CD4-positive, alpha-beta T cell treated with Interleukin-17A for 4 hours (primary cell): ENCODE data around the gene C16orf92.
A peak's percentile ranks its signal among the peaks of the same experiment; 100 is the strongest.
"Not testable (repeated sequence)": the region's sequence is repeated elsewhere in the genome, so short reads cannot be mapped to it uniquely, and the experiment has no call there.

Experiments used
- DNase-seq: peaks from one replicate; pipeline ENCODE4 v3.0.0-alpha.2; 2020; ENCODE audit warnings: mixed read lengths

The C16orf92 gene

DNA sequence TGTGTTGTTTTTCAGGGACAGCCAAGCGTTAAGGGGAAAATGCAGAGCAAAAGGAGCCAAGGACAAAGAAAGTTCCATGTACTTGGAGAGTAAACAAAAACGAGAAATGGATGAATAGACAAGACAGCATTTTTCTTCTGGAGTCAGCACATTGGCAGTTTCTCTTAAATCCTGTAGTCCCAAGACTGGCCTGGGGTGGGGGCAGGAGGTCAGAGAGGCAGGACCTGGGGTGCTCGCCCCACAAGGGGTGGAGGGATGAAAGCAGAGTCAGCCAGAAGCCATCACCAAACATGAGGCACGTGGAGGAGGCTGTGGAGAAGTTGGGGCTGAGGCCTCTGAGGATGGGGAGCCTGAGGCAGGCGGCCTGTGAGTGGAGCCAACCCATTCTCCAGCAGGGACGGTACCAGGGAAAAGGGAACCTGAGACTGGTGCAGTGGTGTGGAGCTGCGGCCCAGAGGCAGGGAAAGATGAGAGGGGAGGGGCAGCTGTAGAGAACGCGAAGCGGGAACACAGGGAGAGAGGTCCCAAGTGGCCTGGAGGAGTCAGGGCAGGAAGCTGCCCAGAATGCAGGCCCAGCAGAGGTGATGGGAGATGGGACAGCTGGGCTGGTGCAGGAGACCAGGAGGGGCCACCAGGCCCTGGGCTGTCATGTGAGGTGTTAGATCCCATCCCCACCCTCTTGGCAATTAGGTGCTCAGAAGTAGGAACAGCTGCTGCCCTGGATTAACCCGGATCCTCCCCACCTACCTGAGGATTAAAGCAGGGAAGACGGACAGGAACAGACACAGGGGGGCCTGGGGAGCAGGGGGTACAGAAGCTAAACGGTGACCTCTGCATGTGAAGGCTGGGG lies 4.8 kb downstream of the C16orf92 start:
- no peak for DNase-seq

DNA sequence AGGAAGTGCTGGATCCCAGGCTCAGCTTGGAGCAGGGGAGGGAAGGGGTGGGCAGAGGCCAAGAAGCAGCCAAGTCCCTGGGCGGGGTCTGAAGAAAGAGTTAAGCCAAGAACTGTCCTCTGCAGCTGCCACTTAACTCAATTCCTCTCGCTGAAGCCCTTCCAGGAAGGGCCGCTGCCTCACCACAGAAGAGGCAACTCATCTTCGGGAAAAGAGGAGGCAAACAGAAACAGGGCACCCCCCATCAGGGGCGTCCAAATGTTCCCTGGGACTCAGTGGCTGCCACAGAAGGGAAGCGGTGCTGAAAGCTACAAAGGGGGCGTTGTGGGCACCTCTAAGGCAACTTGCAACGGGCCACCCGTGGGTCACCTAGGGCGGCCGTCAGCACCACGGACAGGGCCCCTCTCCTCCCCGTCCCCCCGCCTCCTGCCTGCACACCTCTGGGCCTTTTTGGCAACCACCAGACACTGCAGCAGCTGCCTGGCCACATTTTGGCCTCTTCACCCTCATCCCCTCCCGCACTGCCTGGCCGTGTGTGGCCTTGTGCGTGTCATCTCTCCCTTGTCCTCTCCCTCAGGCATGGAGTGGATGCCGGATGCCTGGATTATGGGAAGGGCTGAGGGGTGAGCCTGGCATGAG lies 5.6 kb downstream of the C16orf92 start:
- peak; percentile 28 for DNase-seq

DNA sequence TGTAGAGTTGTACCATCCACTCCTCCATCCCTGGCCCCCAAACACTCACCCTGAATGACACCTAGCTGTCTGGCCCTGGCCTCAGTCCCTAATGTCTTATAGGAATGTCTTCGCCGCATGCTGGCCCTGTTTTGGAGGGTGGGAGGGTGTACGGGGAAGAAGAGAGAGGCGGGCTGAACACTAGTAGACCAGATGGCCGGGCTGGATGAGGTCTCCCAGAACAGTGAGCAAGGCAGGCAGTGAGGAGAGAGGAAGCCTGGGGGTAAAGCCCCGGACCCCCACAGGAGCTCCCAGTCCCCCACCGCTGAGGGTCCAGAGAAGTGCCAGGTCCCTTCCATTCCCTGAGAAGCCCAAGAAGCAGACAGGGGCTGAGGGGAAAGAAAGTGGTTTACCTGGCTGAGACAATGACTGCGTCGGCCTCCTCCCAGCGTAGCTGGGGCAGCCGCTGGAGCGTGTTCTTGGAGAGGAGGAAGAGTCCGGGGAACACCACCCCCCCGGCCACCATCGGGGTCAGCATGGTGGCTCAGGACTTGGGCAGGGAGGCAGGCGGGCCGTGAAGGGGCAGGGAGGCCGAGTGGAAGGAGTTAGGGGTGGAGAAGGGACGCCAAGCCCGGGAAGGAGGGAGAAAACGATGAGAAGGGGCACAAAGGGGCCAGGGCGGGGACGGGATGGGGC lies 7.2 kb downstream of the C16orf92 start:
- DNase-seq = no peak

DNA sequence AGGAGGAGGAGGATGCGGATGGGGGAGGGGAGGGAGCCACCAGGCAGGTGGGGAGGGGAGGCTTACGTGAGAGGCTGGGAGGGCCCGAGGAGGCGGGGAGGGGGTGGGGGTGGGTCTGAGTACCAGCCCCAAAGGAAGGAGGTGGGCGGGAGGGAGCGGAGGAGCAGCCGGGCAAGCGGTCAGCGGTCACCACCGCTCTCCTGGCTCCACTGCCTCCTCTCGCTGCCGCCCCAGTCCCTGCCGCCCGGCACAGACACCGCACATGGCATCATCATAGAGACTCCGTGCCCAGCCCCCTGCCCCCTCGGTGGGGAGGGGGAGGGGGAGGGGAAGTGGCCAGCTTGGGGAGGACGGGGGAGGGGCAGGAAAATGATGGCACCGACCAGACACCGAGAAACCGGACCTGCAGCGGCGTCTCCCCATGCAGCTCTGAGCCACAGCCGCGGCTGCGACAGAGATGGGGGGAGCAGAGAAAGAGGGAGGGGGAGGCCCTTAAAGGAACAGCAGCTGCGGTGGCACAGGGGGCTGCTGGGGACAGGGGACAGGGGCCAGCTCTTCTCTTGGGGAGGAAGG lies 7.9 kb downstream of the C16orf92 start, which contains the start of gene TLCD3B:
Gene TLCD3B (minus strand): TSS at position 431 of the 573 bp plus-strand sequence. CDS start 744 bp downstream, outside the sequence.
- peak; percentile 34 for DNase-seq

DNA sequence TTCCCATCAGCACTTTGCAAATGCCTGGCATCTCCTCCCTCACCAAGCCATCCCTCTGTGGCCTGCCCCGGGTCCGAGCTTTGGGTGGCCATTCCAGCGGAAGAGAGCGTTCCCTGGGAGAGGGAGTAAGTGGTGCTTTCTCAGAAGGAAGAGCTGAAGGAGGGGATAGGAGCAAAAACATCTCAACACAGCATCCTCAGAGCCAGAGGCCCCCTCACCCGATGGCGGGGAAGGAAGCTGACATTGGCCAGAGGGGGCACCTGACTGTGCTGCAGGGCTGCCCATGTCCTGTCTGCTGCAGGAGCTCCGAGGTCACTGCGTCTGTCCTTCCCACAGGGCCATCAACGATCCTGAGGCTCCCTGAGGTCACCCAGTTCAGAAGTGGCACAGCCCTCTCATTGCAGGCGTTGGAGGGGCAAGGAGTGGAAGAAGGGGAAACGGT lies 8.5 kb downstream of the C16orf92 start:
- no peak for DNase-seq

DNA sequence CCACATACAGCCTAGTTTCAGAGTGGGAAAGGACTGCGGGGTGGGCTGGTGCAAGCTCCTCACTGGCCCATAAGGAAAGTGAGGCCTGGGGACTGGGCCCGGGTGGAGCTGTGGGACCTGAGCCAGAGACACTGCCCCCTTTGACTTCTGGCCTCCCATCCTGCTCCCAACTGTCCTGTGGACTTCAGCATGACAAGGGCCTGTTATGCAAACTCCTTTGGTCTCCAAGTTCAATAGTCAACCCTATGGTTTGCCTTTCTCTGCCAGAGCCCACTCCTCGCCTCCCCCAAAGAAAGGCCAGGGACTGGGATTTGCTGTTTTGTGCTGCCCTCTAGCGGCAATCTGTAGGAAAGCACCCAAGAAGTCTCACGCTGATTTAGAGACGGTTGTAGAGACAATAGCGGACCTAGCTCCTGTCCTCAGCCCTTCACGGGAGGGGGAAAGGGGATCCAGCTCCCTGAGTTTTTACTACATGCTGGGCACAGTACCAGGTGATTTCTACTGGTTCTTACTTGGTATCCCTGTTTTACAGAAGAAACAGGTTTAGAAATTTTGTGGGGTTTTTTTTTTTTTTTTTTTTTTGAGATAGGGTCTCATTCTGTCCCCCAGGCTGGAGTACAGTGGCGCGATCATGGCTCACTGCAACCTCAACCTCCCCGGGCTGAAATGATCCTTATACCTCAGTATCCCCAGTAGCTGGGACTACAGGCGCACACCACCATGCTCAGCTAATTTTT lies 9.3 kb downstream of the C16orf92 start:
- peak; percentile 68 for DNase-seq

DNA sequence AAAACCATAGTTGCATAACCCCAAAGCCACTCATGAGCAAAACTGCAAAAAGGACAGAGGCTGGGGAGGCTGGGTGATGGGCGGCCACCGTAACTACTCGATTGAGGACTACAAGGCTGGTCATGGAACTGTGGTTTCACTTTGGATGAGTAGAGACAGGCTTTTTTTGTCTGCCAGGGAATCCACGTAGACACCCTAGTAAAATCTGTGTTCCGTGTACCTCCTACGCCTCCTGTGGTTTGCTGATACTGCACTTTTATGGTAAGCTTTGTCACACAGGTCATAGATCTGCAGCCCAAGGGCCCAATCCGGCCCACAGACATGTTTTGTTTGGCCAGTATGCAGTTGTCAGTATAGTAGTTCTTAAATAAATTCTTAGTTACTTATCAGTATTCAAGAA lies 10.3 kb downstream of the C16orf92 start:
- no peak for DNase-seq

DNA sequence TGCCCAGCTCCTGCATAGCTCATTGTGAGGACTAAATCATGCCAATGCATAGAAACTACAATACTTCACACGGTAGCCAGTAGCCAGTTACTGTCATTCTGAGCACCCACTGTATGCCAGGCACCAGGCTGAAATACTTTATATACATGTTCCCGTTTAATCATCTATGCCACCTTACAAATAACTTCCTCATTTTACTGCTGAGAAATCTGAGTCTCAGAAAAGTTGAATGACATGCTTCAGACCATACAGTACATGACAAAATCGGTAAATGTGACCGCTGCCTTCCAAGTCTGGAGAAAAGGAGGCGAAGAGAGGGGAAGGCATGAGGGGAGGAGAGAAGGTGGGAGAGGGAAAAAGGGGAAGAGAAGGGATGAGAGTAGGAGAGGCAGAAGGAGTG lies 17.2 kb downstream of the C16orf92 start:
- DNase-seq = no peak

DNA sequence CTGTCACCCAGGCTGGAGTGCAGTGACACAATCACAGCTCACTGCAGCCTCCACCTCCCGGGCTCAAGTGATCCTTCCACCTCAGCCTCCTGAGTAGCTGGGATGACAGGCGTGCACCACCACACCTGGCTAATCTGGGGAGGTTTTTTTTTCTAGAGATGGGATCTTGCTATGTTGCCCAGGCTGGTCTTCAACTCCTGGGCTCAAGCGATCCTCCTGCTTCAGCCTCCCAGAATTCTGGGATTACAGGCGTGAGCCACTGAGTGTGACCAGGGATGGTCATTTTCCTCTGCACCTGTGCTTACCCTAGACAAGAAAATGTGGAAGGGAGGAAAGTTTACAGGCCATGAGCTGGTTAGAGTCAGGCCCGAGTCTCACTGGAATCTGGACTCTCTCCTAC lies 17.7 kb downstream of the C16orf92 start:
- DNase-seq = not testable (repeated sequence)

DNA sequence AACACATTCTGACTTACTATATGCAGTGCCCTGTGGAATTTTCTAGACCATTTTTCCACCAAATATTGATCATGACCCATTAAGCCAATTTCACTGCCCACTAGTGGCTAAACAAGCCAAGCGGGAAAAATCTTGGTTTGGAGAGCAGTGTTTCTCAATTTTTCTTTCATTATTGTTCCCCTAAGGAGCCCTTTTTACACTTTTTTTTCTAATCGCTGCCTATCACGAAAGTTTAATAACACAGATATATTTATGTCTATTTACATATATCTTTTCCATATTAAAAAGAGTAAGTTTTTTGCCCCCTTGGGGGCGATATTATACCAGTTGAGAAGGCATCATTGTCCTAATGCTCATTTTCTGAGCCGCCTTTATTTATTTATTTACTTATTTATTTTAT lies 18.8 kb downstream of the C16orf92 start:
- DNase-seq = peak; percentile 37

DNA sequence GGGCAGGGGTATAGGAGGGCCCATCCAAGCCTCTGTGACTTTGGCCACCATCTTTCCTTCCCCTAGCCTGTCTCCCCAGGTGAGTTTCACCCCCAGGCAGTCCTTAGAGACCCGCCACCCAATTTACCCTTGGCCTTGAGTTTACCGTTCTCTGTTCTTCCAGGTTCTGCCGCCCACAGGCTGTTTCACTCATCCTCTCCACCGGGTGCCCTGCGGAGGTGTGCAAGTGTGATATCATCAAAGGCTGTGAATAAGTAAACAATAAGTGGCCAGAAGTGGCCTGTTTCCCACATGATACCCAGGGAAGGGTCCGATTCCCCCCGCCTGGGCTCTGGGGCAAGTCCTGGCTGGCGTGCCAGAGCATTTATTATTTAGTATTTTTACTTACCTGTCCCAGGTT lies 23.2 kb downstream of the C16orf92 start:
- DNase-seq = no peak

DNA sequence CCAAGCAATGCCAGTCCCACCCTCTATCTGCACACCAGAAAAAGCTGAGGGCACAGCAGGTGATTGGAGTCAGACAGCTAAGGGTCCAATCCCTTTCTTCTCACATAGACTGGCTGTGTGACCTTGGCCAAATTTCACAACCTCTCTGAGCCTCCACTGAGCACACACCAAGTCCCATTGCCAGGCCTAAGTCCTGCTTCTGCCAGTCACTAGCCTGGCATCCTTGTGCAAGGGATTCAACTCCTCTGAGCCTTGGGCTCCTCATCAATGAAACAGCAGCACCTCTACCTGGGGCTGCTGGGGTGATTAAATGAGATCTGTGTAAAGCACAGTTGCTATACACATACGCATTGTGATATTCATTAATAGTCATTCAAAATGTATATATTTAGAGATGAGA lies 23.6 kb downstream of the C16orf92 start:
- no peak for DNase-seq

DNA sequence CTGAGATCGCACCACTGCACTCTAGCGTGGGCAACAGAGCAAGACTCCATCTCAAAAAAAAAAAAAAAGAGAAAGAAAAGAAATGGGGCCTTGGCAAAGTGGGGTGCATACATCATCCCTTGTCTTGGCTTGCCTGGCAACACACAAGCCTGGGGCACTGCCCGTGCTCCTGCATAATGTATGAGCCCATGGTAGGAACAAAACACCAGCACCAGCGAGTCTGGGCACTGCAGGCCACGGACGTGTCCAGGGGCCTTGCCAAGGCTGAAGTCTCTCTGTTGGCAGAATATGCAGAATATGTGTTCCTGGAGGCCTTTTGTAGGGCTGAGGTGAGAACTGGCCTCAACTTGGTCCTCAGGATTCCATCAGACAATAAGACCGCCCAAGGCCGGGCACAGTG lies 26.9 kb downstream of the C16orf92 start:
- no peak for DNase-seq

DNA sequence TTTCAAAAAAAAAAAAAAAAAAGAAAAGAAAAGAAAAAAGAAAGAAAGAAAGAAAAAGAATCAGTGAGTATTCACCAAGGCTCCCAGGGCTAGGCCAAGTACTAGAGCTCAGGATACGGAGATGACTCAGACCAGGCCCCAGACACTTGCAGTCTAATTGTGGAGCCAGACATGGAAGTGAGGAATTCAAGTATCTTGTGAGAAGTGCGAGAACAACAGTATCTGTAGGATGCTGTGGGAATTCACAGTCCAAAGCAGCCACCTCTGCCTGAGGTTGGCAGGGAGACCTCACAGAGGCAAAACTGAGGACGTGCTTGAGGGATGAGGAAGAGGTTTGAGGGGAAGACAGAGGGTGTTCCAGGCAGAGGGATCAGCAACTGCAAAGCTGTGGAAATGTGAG lies 28.5 kb downstream of the C16orf92 start:
- no peak for DNase-seq

DNA sequence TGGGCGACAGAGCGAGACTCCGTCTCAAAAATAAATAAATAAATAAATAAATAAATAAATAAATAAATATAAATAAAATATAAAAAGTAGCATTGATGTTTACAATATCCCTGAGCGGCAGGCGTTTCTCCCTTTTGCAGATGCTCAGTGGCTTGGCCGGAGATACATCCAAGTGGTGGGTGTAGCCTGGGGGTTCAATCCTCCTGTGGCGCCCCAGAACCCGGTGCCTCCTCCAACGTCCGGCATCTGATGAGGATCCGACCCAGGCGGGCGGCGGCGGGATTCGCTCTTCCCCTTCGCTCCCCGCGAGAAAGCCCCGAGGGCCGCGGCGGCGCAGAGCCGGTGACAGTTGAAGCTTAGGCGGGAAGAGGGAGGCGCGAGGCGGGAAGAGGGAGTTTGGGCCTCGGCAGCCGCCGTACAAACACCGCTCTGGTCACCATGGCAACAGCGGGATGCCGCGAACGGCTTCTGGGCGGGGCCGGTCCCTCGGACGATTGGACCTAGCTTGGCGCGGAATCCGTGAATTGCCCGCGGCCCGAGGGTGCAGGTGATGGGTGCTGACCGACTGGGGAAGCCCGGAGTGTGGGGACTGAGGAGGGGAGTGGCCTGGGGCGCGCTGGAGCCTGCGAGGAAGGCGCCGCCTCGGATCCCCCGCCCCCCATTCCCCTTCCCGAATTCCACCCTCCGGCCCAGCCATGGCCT lies 29.8 kb downstream of the C16orf92 start:
- DNase-seq = peak; percentile 92

DNA sequence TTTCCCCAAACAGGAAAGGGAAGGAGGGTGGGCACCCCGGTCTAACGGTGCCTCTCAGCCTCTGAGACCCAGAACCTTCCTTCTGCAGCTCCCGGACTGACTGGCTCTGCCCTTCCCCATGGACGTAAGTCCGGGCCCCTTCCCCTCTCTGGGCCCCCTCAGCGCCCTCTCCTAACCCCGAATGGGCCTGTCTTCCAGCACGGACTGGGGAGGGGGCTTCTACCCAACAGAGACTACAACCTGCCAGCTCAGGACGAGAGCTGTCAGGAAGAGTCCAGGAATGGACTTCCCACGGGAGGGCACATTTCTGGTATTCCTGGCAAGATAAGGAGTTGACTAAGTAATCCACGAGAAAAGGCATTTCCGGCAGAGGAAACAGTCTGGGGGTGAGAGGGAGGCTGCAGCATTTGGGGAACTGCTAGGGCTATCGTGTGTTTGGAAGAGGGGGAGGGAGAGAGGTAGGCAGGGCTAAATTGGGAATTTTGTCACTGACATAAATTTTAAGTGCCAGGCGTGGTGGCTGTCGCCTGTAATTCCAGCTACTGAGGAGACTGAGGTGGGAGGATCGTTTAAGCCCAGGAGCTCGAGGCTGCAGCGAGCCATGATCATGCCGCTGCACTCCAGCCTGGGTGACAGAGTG lies 30.5 kb downstream of the C16orf92 start:
- no peak for DNase-seq

DNA sequence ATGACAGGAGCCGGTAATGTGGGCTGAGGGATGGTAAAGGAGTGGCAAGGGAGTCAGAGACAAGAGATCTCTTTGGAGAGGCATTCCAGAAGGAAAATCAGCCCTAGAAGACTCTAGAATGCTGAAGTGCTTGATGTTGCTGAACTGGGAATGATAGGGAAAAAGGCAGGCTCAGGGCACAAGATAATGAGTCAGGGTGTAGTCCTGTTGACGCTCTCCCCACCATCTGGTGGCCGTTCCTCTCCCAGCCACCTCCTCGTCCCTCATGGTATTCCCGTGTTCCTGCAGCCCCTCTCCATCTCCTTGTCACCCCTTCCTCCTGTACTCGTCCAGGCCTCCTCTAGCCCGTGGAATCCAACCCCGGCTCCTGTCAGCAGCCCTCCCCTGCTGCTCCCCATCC lies 31.5 kb downstream of the C16orf92 start:
- no peak for DNase-seq

DNA sequence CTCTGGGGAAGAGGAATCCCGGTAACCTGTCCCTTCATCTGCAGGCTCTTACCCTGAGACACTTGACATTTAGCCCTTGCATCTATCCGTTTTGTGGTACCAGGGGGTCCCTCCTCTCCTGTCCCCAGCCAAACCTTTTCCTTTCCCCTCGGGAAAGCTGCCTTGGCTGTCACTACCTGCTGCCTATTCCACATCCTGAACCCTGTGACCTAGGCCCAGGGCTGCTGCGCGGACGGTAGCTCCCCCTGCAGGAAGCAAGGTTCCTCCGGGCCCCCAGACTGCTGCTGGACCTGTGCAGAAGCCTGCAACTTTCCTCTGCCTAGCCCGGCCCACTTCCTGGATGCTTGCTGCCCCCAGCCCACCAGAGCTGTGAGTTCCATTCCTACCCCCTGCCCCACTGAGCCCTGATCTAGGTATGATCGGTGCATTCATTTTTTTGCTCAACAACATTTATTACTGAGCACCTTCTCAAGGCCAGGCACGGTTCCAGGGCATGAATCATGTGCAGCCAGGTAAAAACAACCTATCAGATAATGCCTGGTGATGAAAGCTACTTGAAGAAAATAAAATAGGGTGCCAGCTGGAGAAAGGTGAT lies 32.1 kb downstream of the C16orf92 start:
- peak; percentile 67 for DNase-seq

DNA sequence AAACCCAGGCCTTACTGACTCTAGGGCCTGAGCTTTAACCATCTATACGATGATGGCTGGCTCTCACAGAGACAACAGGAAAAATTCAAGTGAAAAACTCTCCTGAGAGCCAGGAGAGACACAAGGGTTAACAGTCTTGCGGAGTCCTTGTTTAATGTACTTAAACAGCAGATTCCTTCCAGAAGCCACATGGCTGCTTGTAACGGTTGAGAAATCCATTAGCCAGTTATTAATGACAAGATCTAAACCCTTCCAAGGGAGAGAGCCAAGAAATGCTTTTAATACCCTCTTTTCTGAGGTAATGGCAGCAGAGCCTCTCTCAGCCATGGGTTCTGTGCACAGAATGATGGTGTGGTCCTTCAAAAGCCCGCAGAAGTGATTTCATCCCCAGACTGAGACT lies 37.3 kb downstream of the C16orf92 start:
- no peak for DNase-seq

DNA sequence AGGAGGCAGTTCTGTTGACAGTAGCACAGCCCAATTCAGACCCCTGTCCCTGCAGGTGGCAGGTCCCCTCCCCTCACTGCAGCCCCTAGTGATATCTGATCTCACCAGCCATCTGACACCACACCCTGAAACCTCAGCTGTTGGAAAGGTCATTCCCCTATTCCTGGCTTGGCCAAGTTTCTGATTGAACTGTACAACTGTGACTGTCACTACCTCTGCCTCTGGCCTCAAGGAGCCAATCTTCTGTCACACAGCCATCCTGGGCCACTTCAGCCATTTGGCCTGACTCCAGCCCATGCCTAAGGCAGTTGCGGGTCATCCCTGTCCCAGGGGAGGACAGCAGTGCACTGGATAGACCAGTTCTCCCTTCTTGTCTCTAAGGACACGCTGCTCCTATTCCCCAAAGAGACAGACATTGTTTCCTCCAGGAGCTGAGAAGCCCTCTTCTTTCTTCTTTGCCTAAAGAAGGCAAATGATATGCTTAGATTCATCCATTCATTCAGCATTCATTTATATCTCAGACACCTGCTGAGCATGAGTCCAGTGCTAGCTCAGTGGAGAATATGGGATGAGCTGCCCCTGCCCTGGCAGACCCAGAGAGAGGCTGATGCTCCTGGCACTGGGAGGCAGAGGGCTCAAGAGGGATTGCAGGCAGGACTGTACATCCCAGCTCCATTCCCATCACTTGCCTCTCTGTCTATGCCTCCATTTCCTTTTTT lies 38.0 kb downstream of the C16orf92 start:
- no peak for DNase-seq
